Sigmoid colon (tissue), 7 donors: ENCODE data around the gene ABCD2. TPM values are rescaled to one million over a fixed set of nuclear protein-coding genes. Genes with fewer than 3 reads are reported as not detected.

Source experiments
- DNase-seq: peaks from one replicate; pipeline ENCODE4 v3.0.0-alpha.2; 2019
- H3K27ac ChIP-seq, 4 donors: fragments of 200-600 bp; sonication (generic); one replicate each; pipeline ENCODE4 v1.5.1; 2016 to 2019; ENCODE audit warnings: mild to moderate bottlenecking in 1 of 4
- H3K27me3 ChIP-seq, 3 donors: fragments of 200-600 bp; sonication (generic); one replicate each; pipeline ENCODE4 v1.5.1; 2019; ENCODE audit warnings: mild to moderate bottlenecking in 1 of 3
- H3K36me3 ChIP-seq, 4 donors: fragments of 200-600 bp; sonication (generic); one replicate each; pipeline ENCODE4 v1.5.1; 2016 to 2019
- H3K4me1 ChIP-seq, 4 donors: fragments of 200-600 bp; sonication (generic); one replicate each; pipeline ENCODE4 v1.5.1; 2017 to 2019
- H3K4me3 ChIP-seq, 4 donors: fragments of 200-600 bp; sonication (generic); one replicate each; pipeline ENCODE4 v1.5.1; 2017 to 2019; ENCODE audit warnings: mild to moderate bottlenecking in 2 of 4, moderate library complexity in 1 of 4
- H3K9me3 ChIP-seq, 4 donors: fragments of 200-600 bp in 3 of 4; sonication (generic) in 3 of 4; one replicate each; pipeline versions ENCODE4 v1.5.1 to v1.6.1; 2013 to 2019
- CTCF ChIP-seq, 4 experiments: fragments of 450-650 bp in 3 of 4; fragments of 200-600 bp in 1 of 4; IDR thresholded peaks; one replicate each; pipeline ENCODE4 v1.5.1; 2016 to 2019; ENCODE audit warnings: antibody characterized with exemption in 4 of 4, mild to moderate bottlenecking in 3 of 4, moderate library complexity in 2 of 4
- EP300 ChIP-seq, 4 donors: sonication (generic); formaldehyde crosslinking; IDR thresholded peaks; one replicate each; pipeline ENCODE4 v1.6.1; 2017; ENCODE audit warnings: antibody characterized with exemption in 4 of 4
- POLR2A ChIP-seq, 2 donors: fragments of 450-650 bp; IDR thresholded peaks; one replicate each; pipeline ENCODE4 v1.6.1; 2016; ENCODE audit warnings: antibody characterized with exemption in 2 of 2, mild to moderate bottlenecking in 2 of 2, moderate library complexity in 2 of 2
- POLR2AphosphoS5 ChIP-seq, 4 donors: sonication (generic); formaldehyde crosslinking; IDR thresholded peaks; one replicate each; pipeline ENCODE4 v1.6.1; 2017; ENCODE audit warnings: antibody characterized with exemption in 4 of 4
- WGBS, 2 donors: extraction: QIAGEN DNeasy Blood & Tissue Kit; methylation state at CpG; one replicate each; pipeline ENCODE4 v1.1.7; 2013; 5-methylcytosine and 5-hydroxymethylcytosine counted together
- intact Hi-C: fragments of 100-400 bp; cut with DNase I; formaldehyde crosslinking; loops from one replicate; pipeline ENCODE4 v1.15.1; 2023
- polyA plus RNA-seq, 3 donors: library from polyadenylated mRNA; stranded (reverse); fragments of 200-250 nt; gene quantifications; one replicate each; pipeline ENCODE4 v1.2.3, GENCODE V29; 2013
- total RNA-seq, 4 donors: library from RNA; depleted of rRNA; stranded (reverse); fragments of >200 nt; gene quantifications; one replicate each; pipeline ENCODE4 v1.1.0, GENCODE V29; 2016
- donor health status: healthy with polysubstance abuse.
- donor health status: Bipolar disorder and iron deficiency.
- donor health status: healthy.

The ABCD2 gene
- total and polyA plus RNA-seq, 7 donors: 0.49 to 2.9 (median 0.68) TPM; not detected in 2

GRCh38 chr12:39616251-39616650 lies 3.4 kb downstream of the ABCD2 start:
- 83 to 93% methylated on average over 1 of the region's 1 CpG for WGBS, 2 donors
- no peak for DNase-seq
- no peaks in the 10 kb centered on the region for H3K9me3 ChIP-seq
- H3K36me3 ChIP-seq: no peaks in the 10 kb centered on the region
- H3K27ac ChIP-seq: no peak overlapping the region
- no peak for TF ChIP-seq EP300 (IDR thresholded peaks at IDR 0.05)
- TF ChIP-seq CTCF (IDR thresholded peaks at IDR 0.05): no peak
- no peak for TF ChIP-seq POLR2AphosphoS5 (IDR thresholded peaks at IDR 0.05)
- TF ChIP-seq POLR2A (IDR thresholded peaks at IDR 0.05): no peak
- intact Hi-C loops: loop anchor here (5.0 kb wide), 1 partner anchor 174 kb away; the partner anchor contains the start of gene KIF21A
- H3K4me3 ChIP-seq: no peak overlapping the region
- peaks cover 0 to 41% (median 10%) of the 10 kb centered on the region in 4 donors for H3K4me1 ChIP-seq
- H3K27me3 ChIP-seq: no peaks in the 10 kb centered on the region

GRCh38 chr12:39613525-39613924 lies 6.1 kb downstream of the ABCD2 start:
- intact Hi-C loops: no loop called here
- WGBS, 2 donors: 67 to 98% methylated on average over 2 of the region's 2 CpGs
- Histone ChIP-seq H3K9me3 (no peaks in the 10 kb centered on the region), H3K27ac (no peak overlapping the region), H3K4me3 (no peak overlapping the region), H3K4me1 (peaks cover 0 to 33% (median 5%) of the 10 kb centered on the region in 4 donors), H3K36me3 (no peaks in the 10 kb centered on the region), H3K27me3 (no peaks in the 10 kb centered on the region)
- TF ChIP-seq EP300 (IDR thresholded peaks at IDR 0.05) (no peak), POLR2AphosphoS5 (IDR thresholded peaks at IDR 0.05) (no peak), POLR2A (IDR thresholded peaks at IDR 0.05) (no peak), CTCF (IDR thresholded peaks at IDR 0.05) (no peak)
- DNase-seq: no peak

- Histone ChIP-seq H3K9me3 (no peaks in the 10 kb centered on the region), H3K4me1 (peaks cover 0 to 22% (median 4%) of the 10 kb centered on the region in 4 donors), H3K27ac (no peak overlapping the region), H3K36me3 (no peaks in the 10 kb centered on the region), H3K27me3 (no peaks in the 10 kb centered on the region), H3K4me3 (no peak overlapping the region)
- WGBS, 2 donors: 60 to 90% methylated on average over 2 of the region's 2 CpGs
- intact Hi-C loops: no loop called here
- TF ChIP-seq CTCF (IDR thresholded peaks at IDR 0.05) (no peak), POLR2AphosphoS5 (IDR thresholded peaks at IDR 0.05) (no peak), EP300 (IDR thresholded peaks at IDR 0.05) (no peak), POLR2A (IDR thresholded peaks at IDR 0.05) (no peak)
- DNase-seq: no peak
Observed at GRCh38 chr12:39612250-39612649, 7.4 kb downstream of the ABCD2 start.

- Histone ChIP-seq H3K9me3 (no peaks in the 10 kb centered on the region), H3K27me3 (no peaks in the 10 kb centered on the region), H3K27ac (no peak overlapping the region), H3K4me3 (no peak overlapping the region), H3K36me3 (no peaks in the 10 kb centered on the region), H3K4me1 (peaks cover 0 to 18% (median 4%) of the 10 kb centered on the region in 4 donors)
- intact Hi-C loops: no loop called here
- WGBS, 2 donors: 48 to 61% methylated on average over 2 of the region's 2 CpGs
- no peak for TF ChIP-seq EP300 (IDR thresholded peaks at IDR 0.05)
- no peak for TF ChIP-seq POLR2A (IDR thresholded peaks at IDR 0.05)
- TF ChIP-seq POLR2AphosphoS5 (IDR thresholded peaks at IDR 0.05): no peak
- TF ChIP-seq CTCF (IDR thresholded peaks at IDR 0.05): no peak
- no peak for DNase-seq
Observed at GRCh38 chr12:39611818-39612217, 7.8 kb downstream of the ABCD2 start.

DNA sequence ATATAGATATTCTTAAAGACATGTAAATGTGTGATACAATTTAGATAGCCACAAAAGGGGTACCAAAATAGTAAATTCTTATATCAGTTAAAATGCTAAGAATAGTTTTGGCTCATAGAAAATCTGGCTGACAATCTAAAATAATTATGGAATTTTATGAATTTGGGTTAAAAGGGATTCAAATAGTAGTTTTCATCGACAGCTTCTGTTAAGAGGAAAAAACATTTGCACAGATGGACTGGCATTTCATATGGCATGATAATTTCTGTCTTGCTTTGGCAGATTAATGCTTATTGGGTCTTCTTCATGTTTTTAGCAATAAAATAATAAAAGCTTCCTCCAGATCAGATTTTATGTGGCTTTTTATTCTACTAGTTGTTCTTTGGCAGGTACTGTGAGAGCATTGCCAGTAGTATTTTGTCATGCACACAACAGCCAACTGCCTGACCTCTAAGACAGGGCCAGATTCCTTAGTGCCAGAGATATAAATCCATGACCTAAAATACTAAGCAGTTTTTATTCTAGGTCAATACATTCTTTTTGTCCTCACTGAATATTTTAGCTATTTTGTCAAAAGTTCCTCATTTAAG lies 9.1 kb downstream of the ABCD2 start:
- no peak overlapping the region for H3K4me3 ChIP-seq
- TF ChIP-seq POLR2AphosphoS5 (IDR thresholded peaks at IDR 0.05) (peak in 1 of 4 donors; percentile 14), POLR2A (IDR thresholded peaks at IDR 0.05) (no peak)
- H3K36me3 ChIP-seq: no peaks in the 10 kb centered on the region
- 88 to 95% methylated on average over 1 of the region's 1 CpG for WGBS, 2 donors
- peaks cover 0 to 8% (median 4%) of the 10 kb centered on the region in 4 donors for H3K4me1 ChIP-seq
- H3K9me3 ChIP-seq: no peaks in the 10 kb centered on the region
- H3K27me3 ChIP-seq: no peaks in the 10 kb centered on the region
- no peak for DNase-seq
- intact Hi-C loops: no loop called here
- H3K27ac ChIP-seq: no peak overlapping the region
